ENCODE measurements around the gene FAM135A. TPM values are rescaled to one million over a fixed set of nuclear protein-coding genes. Genes with fewer than 3 reads are reported as not detected.

FAM135A gene
- total and polyA plus RNA-seq, 10 of the 15 experiments (the other 5 are each of a cell fraction or from before 2014, with no cell fraction given) = 3.9 to 24.5 (median 13.7) TPM

DNA sequence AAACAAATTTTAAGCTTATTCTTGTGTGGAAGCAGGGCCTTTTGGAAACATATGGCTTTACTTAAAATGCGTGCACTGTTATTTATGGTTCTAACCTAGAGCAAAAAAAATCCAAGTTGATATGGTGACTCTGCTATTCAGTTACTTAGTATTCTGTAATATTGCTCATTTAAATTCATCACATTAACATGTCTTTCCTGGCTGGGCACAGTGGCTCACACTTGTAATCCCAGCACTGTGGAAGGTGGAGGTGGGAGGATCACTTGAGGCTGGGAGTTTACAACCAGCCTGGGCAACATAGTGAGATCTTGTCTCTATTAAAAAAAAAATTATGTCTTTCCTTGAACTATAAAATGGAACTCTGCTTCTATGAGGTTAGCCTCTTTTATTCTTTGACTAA lies 95.6 kb downstream of the FAM135A start:
- DNase-seq (ENCODE audit: low read depth, low spot score) = no peak
- TF ChIP-seq ATF7 (IDR thresholded peaks at IDR 0.05; ENCODE audit: low read depth) (no peak), CBFB (IDR thresholded peaks at IDR 0.05; ENCODE audit: low read depth) (no peak), CEBPB (IDR thresholded peaks at IDR 0.05; ENCODE audit: borderline replicate concordance in 1 of 2, low read depth in 2 of 2, low read length in 2 of 2) (no peak), ZNF274 (IDR thresholded peaks at IDR 0.05; ENCODE audit: insufficient read depth, insufficient read length) (no peak)
- TF ChIP-seq, protein P1, sequence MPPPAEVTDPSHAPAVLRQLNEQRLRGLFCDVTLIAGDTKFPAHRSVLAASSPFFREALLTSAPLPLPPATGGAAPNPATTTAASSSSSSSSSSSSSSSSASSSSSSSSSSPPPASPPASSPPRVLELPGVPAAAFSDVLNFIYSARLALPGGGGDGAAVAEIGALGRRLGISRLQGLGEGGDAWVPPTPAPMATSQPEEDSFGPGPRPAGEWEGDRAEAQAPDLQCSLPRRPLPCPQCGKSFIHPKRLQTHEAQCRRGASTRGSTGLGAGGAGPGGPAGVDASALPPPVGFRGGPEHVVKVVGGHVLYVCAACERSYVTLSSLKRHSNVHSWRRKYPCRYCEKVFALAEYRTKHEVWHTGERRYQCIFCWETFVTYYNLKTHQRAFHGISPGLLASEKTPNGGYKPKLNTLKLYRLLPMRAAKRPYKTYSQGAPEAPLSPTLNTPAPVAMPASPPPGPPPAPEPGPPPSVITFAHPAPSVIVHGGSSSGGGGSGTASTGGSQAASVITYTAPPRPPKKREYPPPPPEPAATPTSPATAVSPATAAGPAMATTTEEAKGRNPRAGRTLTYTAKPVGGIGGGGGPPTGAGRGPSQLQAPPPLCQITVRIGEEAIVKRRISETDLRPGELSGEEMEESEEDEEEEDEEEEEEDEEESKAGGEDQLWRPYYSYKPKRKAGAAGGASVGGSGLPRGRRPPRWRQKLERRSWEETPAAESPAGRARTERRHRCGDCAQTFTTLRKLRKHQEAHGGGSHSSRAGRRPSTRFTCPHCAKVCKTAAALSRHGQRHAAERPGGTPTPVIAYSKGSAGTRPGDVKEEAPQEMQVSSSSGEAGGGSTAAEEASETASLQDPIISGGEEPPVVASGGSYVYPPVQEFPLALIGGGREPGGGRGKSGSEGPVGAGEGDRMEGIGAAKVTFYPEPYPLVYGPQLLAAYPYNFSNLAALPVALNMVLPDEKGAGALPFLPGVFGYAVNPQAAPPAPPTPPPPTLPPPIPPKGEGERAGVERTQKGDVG (CRISPR knock-in tag; IDR thresholded peaks at IDR 0.05) = no peak
- TF ChIP-seq, protein P2, sequence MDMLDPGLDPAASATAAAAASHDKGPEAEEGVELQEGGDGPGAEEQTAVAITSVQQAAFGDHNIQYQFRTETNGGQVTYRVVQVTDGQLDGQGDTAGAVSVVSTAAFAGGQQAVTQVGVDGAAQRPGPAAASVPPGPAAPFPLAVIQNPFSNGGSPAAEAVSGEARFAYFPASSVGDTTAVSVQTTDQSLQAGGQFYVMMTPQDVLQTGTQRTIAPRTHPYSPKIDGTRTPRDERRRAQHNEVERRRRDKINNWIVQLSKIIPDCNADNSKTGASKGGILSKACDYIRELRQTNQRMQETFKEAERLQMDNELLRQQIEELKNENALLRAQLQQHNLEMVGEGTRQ (IDR thresholded peaks at IDR 0.05; ENCODE audit: borderline replicate concordance, low read depth, low read length) = no peak
- Histone ChIP-seq H3K4me3 (no peak overlapping the region), H3K79me2 (ENCODE audit: control insufficient read depth, insufficient read depth, low read length) (no peaks in the 10 kb centered on the region), H4K20me1 (ENCODE audit: control insufficient read depth, insufficient read depth) (no peaks in the 10 kb centered on the region), H3K9me3 (replicated peaks; ENCODE audit: control insufficient read depth, insufficient read depth, low read length) (peaks cover 4% of the 10 kb centered on the region), H3K36me3 (ENCODE audit: control insufficient read depth in 2 of 2, insufficient read depth in 2 of 2, low read length in 1 of 2) (peaks cover 0 to 9% of the 10 kb centered on the region in 2 experiments; a peak in 2 of 4 replicates), H3K4me2 (ENCODE audit: control insufficient read depth, insufficient read depth) (no peak overlapping the region), H3K4me1 (ENCODE audit: control insufficient read depth, insufficient read depth, low read length) (no peaks in the 10 kb centered on the region), H3K9ac (ENCODE audit: control insufficient read depth, insufficient read depth, low read length) (no peak overlapping the region), H3K27ac (ENCODE audit: control insufficient read depth, insufficient read depth) (no peak overlapping the region), H2AFZ (ENCODE audit: control insufficient read depth, low read depth, low read length) (no peak overlapping the region), H3K27me3 (replicated peaks in 1 of 2; ENCODE audit: control insufficient read depth in 2 of 2, insufficient read depth in 2 of 2, low read length in 1 of 2) (no peaks in the 10 kb centered on the region)
- WGBS (ENCODE audit: insufficient coverage, insufficient replicate concordance, low lambda C conversion rate, missing lambda C conversion rate) = 100% methylated on average over 1 of the region's 1 CpG
- ChIA-PET RAD21 (ENCODE audit: unreplicated experiment) (no interaction called here), SMC1A (ENCODE audit: uncharacterized antibody, unreplicated experiment) (interaction anchor here (0.7 to 1.5 kb wide), 2 partner anchors 13 to 22 kb away, joined by 3 read pairs; no protein-coding TSS in a partner anchor), CTCF (interaction anchor here (1.9 kb wide), 1 partner anchor 14 kb away, joined by 5 read pairs; no protein-coding TSS in a partner anchor), POLR2A (no interaction called here)
- in situ Hi-C loops (cut with MboI) (loop anchor here (25.0 kb wide), 1 partner anchor 378 kb away; no protein-coding TSS in a partner anchor), intact Hi-C loops (cut with micrococcal nuclease; ENCODE audit: unreplicated experiment) (no loop called here)
- FAIRE-seq = no peak
- no peak for ATAC-seq
- BruUV-seq (replicated peaks) = no TSS peak

All from GM12878 (cell line).